Omental fat pad (tissue), 4 donors: Measurements from ENCODE around the gene EEPD1. TPM values are rescaled to one million over a fixed set of nuclear protein-coding genes. Genes with fewer than 3 reads are reported as not detected.

ENCODE experiments used
- ATAC-seq: fragments of 150-250 bp; one replicate; pipeline ENCODE4 v1.9.1; 2016; ENCODE audit warnings: mild to moderate bottlenecking, moderate library complexity; ENCODE audit not compliant: low FRiP score
- DNase-seq: peaks from one replicate; pipeline ENCODE4 v3.0.0-alpha.2; 2019; ENCODE audit warnings: low spot score
- total RNA-seq, 4 donors: library from RNA; depleted of rRNA; stranded (reverse); fragments of >200 nt; gene quantifications; one replicate each; pipeline ENCODE4 v1.1.0, GENCODE V29; 2016
- TF ChIP-seq, protein P1 (sequence below), 3 donors: fragments of 450-650 bp; IDR thresholded peaks; one replicate each; pipeline ENCODE4 v1.5.1; 2016 to 2017; ENCODE audit warnings: antibody characterized with exemption in 3 of 3, mild to moderate bottlenecking in 3 of 3, moderate library complexity in 2 of 3

Gene EEPD1
- total RNA-seq, 4 donors from 2014 or later = 6.5 to 23.0 (median 20.1) TPM

DNA sequence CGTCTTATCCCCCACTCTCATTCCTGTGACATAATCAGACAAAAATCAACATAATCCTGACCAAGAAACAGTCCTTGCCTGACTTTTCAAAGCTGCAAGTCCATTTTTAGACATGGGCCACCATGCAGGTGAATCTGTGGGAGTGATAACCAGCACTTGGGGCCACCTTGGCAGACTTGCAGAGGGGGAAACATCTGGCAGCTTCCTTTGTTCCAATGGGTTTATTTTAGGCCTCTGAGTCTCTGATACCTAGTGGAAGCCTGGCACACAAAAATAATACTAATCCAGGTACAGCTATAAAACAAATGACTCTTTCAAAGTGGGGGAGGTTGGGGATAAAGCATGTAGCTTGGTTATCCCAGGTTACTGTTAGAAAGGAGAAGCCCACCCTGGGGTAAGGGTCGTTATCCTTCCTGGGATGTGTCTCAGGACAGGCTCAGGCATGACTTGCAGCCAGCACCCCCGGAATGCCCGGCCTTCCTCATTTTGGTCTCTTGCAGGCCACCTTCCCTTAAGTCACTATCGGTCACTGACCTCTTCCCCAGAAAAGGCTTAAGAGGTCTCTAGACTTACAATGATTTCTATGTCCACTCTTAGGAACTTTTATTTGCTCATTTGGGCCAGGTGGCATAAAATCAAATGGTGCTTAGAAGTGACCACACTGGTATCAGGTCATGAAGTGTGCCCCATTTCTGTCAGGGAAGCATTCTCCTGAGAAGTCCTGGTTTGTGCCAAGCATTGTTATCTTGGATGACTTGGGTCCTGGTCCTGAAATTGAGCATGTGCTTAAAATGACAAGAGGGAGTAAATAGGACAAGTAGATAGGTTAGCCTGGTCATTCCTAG is 37.6 kb downstream of the EEPD1 start:
- TF ChIP-seq, protein P1, sequence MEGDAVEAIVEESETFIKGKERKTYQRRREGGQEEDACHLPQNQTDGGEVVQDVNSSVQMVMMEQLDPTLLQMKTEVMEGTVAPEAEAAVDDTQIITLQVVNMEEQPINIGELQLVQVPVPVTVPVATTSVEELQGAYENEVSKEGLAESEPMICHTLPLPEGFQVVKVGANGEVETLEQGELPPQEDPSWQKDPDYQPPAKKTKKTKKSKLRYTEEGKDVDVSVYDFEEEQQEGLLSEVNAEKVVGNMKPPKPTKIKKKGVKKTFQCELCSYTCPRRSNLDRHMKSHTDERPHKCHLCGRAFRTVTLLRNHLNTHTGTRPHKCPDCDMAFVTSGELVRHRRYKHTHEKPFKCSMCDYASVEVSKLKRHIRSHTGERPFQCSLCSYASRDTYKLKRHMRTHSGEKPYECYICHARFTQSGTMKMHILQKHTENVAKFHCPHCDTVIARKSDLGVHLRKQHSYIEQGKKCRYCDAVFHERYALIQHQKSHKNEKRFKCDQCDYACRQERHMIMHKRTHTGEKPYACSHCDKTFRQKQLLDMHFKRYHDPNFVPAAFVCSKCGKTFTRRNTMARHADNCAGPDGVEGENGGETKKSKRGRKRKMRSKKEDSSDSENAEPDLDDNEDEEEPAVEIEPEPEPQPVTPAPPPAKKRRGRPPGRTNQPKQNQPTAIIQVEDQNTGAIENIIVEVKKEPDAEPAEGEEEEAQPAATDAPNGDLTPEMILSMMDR (IDR thresholded peaks at IDR 0.05) = no peak
- DNase-seq (no peak), ATAC-seq (no peak)

DNA sequence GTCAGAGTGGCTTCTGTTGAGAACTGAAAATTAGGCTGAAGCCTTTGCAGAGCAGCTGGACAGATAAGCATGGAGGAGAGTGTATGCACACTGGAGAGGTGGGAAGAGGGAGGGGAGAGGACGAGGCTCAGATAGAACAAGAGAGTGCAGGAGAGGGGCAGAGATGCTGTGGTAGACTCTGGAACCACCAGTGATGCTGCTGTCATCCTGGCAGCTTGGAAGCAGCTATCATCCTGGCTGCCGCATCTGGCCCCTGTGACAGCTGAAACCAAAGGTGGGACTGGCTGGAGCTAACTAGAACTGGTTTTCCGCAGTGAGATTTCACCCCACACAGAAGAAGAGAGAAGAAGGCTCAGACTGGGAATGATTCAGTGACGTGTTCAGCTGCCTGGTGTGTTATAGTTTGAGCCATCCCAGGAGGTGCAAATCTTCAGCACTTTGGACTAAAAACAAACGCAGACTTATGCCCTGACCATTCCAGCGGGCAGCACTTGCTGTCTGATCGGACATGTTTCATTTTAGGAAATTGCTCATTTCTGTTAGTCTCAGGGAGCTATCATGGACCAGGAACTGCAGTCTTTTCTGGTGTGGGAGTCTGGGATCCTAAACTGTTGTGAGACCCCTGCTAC is 38.4 kb downstream of the EEPD1 start:
- TF ChIP-seq, protein P1 (IDR thresholded peaks at IDR 0.05) = no peak
- DNase-seq (no peak), ATAC-seq (no peak)

DNA sequence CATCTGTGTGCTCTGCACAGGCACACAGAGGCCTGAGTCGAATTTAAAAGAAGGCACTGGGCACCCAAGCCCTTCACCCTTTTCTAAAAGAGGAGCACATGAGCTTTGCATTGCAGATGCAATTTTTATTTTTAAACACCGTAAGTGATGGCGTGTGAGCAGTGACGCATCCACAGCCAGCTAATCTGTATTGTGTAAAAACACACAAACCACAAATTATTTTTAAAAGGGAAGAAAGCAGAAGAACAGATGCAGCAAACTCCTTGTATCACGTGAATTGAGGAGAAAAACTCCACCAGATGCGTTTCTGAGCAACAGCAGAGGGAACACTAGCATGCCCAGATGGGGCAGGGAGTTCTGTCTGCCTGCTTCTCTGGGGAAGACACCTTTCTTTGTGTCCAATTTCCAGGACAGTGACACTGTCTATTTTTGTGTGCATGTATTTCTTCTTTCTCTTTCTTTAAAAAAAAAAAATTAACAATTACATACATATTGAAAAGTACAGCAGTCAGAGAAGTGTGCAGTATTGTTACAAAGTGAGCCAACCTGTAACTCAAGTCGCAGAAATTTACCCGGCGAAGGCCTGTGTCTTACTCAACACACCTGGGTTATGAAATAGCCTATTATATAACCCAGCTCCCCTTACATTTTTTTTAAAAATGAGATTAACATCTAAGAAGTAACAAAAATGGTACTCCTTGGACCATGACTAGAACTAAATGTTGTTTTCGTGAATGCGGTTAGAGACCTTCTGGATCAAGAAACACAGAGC is 39.2 kb downstream of the EEPD1 start:
- DNase-seq = no peak
- ATAC-seq = no peak
- TF ChIP-seq, protein P1 (IDR thresholded peaks at IDR 0.05) = no peak

DNA sequence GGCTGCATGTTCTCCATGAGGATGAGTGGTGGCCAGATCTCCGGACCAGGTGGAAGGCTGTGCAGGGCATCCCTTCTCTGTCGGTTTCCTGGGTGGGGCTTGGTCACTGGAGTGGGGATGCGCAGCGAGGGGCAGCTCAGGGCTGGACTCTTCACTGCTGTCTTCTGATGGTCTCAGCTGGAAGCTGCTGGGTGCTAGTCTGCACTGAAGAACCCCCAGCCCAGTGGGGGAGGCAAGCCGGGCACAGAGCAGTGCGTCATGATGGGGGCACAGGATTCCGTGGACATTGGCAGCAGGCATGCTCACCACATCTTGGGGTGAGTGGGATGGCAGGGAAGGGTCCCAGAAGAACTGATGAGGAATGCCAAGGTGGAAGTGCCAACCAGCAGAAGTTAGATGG is 39.8 kb downstream of the EEPD1 start:
- TF ChIP-seq, protein P1 (IDR thresholded peaks at IDR 0.05) = no peak
- ATAC-seq (no peak), DNase-seq (no peak)

DNA sequence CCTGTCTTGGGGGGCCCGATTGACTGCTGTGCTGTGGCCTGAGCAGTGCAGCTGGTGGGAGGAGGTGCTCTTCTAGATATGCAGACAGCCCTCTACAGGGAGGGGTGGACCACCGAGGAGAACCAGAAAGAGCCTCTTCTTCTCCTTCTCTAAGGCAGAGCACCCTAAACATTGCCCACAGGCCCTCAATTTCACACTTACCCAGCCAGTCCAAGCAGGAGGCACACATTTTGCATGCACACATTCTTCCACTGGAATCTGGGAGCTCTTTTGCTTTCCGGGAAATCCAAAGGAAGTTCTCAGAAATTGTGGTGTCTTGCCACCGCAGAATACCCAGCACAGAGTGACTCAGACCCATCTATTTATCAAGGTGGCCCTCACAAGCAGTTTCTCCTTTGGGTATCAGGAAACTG is 45.8 kb downstream of the EEPD1 start:
- DNase-seq (no peak), ATAC-seq (no peak)
- TF ChIP-seq, protein P1 (IDR thresholded peaks at IDR 0.05) = no peak

DNA sequence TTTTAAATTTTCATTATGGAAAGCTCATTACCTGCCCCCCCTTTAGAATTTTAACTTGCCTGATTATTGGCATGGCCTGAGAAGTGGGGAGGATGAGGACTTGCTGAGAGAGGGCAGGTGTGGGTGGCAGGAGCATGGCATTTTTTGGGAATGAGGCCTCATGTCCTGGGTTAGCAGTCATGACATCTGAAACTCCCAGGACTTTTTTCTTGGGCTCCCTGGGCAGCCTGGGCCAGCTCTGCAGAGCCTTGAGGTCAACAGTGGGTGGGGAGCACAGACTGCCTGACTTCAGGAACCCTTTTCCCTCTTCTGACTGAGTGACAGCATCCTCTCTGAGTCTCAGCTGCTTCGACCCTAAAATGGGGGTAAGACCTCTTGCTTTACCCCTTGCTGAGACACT is 46.3 kb downstream of the EEPD1 start:
- TF ChIP-seq, protein P1 (IDR thresholded peaks at IDR 0.05) = no peak
- ATAC-seq (no peak), DNase-seq (no peak)
